Peyer's patch (tissue), 4 donors: Measurements from ENCODE around the gene SH3BGRL3.

Source experiments
- CTCF ChIP-seq, 6 experiments: fragments of 450-650 bp in 4 of 6; fragments of 200-600 bp in 2 of 6; sonication (generic) in 1 of 6; IDR thresholded peaks; one replicate each; pipeline ENCODE4 v1.5.1; 2017 to 2019; ENCODE audit warnings: antibody characterized with exemption in 6 of 6, mild to moderate bottlenecking in 3 of 6, moderate library complexity in 1 of 6
- POLR2A ChIP-seq, 2 donors: fragments of 450-650 bp; IDR thresholded peaks; one replicate each; pipeline ENCODE4 v1.5.1; 2017; ENCODE audit warnings: antibody characterized with exemption in 2 of 2, mild to moderate bottlenecking in 2 of 2, moderate library complexity in 2 of 2

GRCh38 chr1:26295194-26296138 lies 15.6 kb downstream of the SH3BGRL3 start:
- TF ChIP-seq CTCF (IDR thresholded peaks at IDR 0.05) (no peak), POLR2A (IDR thresholded peaks at IDR 0.05) (no peak)
